GM21723 (cell line): ENCODE data around the gene TMEM9.

Experiments
- ATAC-seq: cut with Tn5 transposase; IDR thresholded peaks from one replicate; pipeline ENCODE4 v1.9.1; 2021; ENCODE audit warnings: mild to moderate bottlenecking, moderate library complexity; ENCODE audit not compliant: unreplicated experiment

Gene TMEM9

DNA sequence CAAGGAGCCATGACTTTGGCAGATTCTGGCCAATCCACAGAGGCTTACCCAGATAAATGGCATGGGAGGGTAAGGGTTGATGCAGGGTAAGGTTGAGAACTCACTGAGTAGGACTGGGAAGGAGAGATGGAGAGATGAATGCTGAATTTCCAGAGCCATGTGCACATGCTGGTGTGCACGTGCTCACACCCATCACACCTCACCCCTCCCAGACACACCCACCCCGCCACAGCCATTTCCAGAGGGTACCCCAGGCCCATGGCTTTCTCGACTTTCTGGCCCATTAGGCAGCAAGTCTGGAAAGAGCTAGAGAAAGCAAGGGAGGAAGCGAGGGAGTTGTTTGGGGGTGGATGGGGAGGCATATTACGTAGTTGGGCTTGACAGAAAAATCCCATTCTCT lies 43.7 kb downstream of the TMEM9 start:
- no peak for ATAC-seq

DNA sequence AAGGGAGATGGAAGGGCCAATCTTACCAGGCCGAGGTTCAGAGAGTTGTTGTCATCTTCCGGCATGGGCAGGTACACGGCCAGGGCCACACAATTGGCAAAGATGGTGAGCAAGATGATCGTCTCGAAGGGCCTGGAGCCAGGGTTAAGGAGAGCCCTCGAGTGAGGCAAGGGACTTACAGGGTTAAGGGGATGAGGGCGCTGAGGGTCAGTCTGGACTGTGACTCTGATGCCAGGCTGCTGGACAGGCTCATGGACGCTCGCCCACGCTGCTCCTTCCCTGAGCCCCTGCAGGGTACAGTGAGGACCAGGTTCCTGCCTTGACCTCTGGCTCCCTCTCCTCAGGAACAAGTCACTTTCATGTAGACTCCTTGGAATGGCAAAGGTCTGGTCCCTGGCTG lies 44.1 kb downstream of the TMEM9 start:
- ATAC-seq, result no peak

DNA sequence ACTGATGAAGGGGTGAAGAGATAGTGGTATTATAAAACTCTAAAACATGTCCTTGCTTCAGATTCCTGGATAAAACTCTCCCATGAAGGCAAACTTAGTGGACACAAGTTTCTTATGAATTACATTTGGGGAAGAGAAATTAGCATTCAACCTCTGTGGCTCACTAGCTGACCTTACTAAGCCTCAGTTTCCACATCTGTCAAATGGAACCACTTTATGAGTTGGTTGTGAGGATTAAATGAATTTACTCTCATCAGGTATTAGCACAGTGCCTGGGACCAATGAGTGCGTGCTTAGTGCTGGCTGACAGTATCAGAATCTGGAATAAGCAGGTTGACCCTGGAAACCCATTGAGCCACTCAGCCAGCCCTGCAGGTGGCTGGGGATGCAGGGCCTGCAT lies 44.6 kb downstream of the TMEM9 start:
- ATAC-seq, result no peak

DNA sequence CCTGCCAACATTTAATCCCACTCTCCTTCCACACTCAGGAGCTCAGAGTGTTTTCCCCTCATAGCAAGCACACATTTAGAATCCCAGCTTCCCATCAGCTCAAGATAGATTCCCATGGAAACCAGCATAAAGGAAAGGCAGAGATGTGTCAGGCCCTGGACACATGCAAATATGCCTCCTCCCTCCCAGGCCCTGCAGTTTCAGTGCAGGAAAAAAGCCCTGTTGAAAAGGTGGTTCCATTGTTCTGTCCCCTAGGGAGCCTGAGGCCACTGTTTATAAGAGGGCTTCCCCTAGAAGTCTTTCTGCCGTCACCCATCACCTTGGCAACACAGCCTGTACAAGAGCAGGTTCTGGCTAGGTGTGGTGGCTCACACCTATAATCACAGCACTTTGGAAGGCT lies 45.7 kb downstream of the TMEM9 start:
- no peak for ATAC-seq

DNA sequence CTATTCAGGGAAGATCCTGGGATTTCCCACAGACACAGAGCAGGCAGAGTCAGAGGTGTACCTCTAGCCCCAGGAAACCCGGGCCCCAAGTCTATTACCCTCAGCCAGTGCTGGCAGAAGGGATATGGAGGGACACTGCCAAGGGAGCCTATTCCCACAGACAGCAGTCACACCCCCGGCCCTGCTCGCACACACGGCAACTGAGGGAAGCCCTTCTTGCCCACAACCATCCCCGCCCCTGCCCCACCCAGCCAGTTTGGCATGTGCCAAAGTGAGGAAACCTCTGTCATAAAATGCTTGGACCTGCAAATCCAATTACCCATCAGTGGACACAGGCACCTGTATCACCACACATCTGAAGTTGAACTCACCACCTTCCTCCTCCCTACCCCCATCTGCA lies 48.6 kb downstream of the TMEM9 start:
- ATAC-seq, result no peak

DNA sequence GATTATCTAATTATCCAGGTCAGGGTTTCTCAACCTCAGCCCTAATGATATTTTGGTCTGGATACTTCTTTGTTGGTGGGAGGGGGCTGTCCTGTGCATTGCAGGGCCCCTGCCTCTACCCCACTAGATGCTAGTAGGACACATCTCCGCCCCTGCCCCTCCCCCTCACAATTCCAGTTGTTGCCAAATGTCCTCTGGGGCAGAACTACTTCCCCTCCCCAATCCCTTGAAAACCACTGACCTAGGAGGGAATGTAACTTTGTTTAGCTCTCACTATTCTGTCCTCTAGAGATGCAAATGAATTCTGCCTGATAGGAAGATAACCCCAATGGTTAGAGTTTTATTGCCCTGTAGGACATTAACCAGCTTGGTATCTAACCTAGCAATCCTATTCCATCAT lies 50.1 kb downstream of the TMEM9 start:
- ATAC-seq, result no peak

DNA sequence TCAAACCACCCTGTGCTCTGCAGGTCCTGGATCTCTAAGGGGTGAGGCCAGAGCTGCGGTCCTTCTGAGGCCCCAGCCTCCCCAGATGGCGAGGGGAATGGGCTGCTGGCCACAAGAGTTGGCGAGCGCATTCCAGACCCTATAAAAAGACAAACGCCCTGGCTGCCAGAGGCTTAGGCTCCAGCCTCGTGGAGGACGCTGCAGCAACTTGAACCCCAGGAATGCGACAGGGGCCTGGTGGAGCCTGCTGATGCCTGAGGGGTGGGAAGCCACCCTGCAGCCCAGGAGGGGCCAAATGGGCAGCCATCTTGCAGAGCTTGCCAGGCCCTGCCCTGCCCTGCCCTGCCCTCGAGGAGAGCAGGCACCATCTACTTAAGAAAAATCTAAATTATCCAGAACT lies 50.6 kb downstream of the TMEM9 start:
- no peak for ATAC-seq

DNA sequence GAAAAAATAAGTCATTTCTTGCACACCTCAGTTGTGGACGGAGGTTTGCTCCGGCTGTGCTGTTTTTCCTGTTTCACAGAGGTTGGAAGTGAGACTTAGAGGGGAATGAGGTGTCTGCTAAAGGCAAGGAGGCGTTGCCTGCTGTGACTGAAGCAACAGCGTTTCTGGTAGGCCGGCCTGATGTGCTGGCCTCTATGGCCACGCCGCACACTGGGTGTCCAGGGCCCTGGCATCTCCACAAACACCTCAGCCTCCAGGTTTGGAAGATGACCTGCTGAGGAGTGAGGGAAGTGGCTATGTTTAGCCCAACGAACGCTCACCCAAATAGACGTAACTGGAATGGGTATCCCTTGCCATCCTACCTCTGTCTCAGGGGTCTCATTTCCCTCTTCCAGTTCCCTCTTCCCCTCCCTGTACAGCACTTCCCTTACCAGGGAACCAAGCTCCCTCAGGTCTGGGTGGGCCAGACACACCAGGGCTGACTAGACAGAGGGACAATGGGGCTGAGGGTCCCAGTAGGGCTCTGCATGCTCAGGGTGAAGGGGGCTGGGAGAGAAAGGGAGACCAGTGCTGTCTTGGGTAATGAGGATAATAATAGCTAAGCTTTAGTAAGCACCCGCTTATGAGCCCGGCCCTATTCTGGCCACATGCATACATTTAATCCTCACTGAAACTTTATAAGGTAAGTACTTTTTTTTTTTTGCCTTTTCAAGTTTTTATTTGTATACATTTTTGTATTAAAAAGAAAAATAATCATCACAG lies 53.9 kb downstream of the TMEM9 start:
- ATAC-seq, result no peak

DNA sequence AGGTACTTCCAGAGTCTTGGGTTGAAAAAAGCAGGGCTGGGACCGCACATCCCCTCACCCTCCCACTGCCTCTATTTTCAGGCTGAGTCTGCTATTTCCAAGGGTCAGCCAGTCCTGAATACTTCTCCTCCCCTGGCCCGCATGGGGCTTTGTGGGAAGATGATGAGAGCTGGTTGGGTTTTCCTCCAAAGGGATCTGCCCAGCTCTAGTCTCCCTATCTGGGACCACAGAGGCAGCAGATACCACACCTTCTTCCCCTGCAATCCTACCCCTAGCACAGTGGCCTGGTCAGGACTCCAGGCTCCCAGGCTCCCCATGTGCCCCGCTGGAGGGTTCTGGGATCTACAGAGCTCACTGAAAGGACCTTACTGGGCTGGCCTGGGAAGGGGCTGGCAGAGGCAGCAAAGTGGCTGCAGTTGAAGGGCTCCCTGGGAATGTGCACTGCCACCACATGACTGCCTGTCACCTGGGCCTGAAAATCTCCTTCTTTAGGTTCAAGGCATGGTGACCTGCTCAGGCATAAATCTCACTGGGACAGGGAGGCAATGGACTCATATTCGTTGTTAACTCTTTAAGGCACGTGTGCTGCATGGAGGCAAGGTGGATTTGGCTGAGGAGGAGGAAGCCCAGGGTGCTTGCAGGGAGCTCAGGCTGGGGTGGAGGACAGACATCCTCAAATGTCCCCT lies 55.1 kb downstream of the TMEM9 start:
- no peak for ATAC-seq

DNA sequence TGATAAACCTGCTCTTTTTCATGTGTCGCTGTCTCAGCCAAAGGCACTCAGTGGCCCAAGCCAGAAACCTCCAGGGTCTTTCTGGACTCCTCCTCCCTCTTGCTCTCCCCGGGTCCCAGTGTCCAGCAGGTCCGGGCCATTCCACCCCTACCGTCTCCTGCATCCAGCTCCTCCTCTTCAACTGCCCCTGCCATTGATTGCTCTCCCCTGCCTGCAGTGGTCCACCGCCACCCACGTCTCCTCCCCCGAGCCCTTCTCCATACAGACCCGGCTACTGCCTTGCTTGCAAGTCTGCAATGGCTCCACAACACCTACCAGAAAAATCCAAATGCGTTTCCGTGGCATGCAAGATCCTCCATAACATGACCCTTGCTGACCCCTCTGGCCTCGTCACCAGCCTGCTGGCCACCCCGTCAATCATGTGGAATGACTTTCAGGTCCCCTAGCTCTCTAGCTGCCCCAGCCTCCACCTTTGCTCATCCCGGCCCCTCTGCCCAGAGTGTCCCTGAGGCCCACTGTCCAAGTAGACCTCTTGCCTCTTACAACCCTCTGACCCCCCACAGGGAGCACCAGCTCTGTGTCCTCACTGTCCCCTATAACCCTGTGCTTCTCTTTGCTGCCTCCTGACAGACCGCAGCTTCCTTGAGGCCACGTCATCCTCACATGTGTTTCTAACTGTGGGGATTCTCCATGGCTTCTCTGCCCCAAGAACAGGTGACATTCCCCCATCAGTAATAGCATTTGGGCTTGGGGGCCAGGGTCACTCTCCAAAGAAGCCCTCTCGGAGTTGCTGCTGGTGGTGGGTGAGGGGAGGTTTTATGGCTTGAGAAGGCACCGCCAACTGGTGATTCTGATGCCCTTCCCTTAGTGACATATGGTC lies 57.1 kb downstream of the TMEM9 start:
- no peak for ATAC-seq

DNA sequence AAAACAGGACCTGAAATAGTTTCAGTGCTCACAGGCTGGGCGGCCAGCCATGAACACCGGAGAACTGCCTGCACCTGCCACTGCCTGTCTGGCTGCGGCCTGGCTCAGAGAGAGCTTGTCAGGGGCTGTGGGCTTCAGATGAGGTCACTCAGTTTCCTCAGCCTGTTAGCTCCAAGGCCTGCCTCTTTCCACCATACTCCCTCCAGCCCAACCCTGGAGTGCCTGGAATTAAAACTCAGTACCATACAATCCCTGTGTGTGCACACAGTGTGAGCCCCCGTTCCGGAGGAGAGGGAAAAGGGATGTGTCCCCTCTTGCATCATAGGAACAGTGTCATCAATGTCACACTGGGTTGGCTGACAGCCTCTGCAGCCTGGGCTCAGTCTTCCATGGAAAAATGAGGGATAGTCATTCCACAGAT lies 58.2 kb downstream of the TMEM9 start:
- ATAC-seq, result no peak

DNA sequence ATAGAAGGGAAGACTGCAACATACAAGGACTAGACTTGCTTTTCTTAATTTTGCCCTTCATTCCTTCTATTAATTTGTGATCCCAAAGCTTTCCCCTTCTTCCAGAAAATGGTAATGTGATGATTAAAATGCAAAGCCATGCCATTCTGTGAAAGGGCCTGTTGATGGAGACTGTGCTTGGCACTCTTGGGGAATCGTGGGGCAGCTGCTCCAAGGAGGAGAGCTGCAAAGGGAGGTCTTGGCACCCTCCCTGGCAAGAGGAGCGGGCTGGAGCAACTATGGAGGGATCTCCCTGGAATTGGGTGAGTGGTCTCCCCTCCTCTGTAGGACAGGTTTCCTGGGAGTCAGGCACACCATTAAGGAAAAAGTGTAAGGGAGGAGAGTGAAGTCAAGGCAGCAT lies 58.7 kb downstream of the TMEM9 start:
- no peak for ATAC-seq

DNA sequence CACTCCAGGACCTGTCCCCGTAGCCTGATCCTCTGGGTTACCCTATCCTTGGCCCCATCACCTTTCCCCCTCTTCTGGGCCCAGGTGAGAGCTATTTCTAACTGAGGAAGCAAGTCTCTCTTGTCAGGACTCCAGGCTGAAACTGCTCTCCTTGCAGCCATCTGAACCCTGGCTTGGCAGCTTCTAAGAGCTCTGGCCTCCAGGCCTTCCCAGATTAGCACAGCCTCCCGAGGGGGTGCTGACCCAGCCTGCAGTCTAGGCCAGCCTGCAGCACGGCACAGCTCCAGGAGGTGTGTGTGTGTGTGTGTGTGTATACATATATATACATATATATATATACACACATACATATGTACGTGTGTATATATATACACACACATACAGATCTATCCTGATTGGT lies 59.4 kb downstream of the TMEM9 start:
- no peak for ATAC-seq

DNA sequence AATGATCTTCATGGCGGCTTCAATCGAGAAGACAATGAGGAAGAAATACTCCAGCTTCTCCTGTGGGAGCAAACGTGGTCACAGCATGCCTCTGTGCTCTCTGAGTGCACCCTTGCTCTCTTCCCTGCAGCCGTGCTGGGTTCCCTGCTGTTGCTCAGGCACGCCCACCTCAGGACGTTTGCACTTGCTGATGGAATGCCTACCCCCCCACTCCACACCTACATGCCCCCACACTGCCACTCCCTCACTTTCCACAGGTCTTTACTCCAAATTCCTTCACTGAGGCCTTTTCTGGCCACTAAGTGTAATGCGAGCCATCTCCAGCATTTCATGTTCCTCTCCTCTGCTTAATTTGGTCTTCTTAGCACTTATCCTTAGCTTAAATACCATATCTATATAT lies 60.3 kb downstream of the TMEM9 start:
- no peak for ATAC-seq

DNA sequence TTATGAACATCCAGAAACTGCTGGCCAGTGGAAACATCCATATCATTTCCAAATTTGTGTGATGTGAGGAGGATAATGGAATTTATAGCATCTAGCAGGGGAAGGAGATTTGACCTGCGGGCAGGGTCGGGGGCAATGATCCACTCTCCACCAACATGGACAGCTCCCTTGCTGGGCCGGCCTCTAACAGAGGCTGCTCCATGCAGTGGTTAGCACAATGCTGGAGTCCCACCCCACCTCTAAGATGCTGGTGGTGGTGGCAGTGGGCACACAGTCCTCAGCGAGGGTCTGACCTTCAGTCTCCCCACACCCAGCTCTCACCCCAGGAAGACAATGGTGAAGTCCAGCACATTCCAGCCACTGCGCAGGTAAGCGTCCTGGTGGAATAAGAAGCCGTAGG lies 60.7 kb downstream of the TMEM9 start:
- ATAC-seq, result no peak

DNA sequence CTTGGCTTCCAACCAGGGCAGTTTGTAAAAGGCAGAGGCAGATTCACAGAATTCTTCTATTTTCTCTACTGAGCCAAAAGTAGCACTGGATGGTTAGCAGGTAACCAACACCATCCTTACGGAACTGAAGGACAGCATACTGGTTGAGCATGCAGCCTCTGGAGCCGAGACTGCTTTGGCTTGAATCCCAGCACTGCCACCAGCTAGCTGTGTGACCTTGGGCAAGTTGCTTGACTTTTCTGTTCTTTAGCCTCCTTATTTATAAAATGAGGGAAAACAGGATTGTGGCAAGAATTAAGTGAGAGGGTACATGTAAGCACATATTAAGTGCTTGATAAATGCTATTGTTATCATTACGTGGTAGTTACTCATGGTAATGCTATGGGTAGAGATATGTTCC lies 61.5 kb downstream of the TMEM9 start:
- ATAC-seq, result no peak

DNA sequence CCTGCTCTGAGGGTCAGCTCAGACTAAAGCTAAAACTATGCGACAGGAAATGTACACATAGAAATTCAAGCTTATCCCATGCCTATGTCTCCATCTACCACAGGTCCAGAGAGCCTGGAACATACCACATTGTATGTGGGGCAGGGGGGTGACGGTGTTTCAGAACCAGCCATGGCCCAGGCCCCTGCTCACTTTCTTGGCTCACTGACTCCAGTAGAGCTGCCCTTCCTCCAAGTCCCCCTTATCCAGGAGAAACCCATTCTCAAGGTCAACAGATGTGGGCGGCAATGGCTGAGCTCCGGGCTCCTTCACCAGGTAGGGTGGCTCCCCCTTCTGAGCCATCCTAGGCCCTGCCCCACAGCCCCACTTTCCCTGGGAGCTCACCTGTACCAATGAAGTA lies 63.0 kb downstream of the TMEM9 start:
- no peak for ATAC-seq

DNA sequence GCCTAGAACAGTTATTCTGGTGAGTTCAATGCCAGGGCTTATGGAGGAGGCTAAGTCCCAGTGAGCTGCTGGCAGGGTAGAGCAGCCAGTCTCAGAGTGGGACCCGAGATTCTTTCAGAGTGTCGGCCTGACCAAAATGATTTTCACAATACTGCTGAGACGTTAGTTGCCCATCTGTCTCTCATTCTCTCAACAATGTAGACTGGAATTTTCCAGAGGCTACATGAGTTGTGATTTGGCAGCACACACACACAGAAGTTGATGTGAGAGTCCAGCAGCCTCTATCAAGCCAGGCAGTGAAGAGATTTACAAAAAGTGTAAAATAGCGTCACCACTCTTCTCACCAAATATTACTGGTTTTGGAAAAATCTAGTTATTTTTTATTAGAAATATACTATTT lies 63.7 kb downstream of the TMEM9 start:
- no peak for ATAC-seq

DNA sequence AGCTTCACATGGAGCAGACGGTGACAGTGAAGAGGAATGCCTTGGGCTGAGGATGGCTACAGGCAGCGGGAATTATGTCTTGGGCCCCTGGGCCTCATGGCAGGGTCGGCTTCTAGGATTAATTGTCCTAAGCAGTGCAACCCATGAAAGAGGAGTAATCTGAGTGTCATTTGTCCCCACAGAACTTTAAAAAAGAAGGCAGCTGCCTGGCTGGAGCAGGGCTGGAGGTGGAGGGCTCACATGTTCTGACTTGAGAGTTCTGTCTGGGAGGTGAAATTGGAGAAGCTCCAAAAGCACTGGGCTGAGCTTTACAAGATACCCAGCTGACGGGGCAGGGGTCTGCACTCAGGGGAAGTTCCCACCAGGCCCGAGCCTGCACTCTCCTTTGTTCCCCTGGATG lies 64.7 kb downstream of the TMEM9 start:
- ATAC-seq, result no peak

DNA sequence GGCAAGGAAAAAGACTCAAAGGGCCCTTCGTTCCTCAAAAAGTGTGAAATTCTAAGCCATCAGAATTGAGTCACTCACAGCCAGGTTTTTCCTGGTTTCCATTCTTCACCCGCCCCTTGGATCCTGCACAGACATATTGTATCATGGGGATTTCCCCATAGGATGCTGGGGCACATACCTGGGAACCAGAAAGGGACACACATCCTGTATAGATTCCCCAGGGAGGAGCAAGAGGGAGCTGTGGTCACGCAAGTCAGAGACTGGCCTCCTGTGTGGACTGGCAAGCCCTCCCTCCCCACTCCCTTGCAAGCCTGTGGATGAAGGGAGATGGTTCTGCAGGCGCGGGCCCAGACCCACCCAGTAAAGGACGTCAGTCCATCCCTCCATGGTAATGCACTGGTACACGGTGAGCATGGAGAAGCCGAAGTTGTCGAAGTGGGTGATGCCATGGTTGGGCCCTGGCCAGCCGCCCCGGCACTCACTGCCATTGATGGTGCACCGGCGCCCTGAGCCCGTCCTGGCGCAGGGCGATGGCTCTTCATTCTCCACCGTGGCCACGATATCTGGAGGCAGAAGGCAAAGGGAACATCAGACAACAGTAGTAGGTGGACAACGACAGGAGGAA lies 65.3 kb downstream of the TMEM9 start:
- no peak for ATAC-seq

DNA sequence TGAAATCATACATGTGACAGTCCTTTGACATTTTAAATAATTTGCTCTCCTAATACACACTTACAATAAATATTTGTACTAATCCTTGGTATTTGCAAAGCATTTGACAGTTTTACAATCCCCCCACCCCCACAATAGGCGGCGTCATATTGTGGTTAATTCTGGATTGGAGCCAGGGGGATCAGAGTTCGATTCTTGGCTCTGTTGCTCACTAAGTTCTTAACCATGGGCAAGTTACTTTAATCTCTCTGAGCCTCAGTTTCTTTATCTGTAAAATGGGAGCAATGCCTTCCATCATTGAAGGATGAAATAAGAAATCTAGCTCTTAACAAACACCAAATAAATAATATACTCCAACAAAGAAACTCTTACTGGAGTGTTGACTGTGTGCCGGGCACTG lies 65.9 kb downstream of the TMEM9 start:
- ATAC-seq, result no peak
